ENCODE measurements around the gene CAT. TPM values are rescaled to one million over a fixed set of nuclear protein-coding genes. Genes with fewer than 3 reads are reported as not detected.

CAT gene
- total and polyA plus RNA-seq, 7 donors: 27.9 to 110 (median 83.9) TPM

- intact Hi-C loops (cut with DNase I): no loop called here
- Histone ChIP-seq H3K36me3 (ENCODE audit: insufficient read depth in 1 of 2, low read depth in 1 of 2) (no peaks in the 10 kb centered on the region), H3K27ac (no peak overlapping the region), H3K9me3 (no peaks in the 10 kb centered on the region), H3K4me1 (no peaks in the 10 kb centered on the region), H3K27me3 (ENCODE audit: insufficient read depth in 3 of 3, low read length in 2 of 3) (no peaks in the 10 kb centered on the region), H3K4me3 (no peak overlapping the region)
- 87 to 93% (median 88%) methylated on average over 3 of the region's 3 CpGs for WGBS, 3 donors
- no peak for ATAC-seq
- TF ChIP-seq, protein P1, sequence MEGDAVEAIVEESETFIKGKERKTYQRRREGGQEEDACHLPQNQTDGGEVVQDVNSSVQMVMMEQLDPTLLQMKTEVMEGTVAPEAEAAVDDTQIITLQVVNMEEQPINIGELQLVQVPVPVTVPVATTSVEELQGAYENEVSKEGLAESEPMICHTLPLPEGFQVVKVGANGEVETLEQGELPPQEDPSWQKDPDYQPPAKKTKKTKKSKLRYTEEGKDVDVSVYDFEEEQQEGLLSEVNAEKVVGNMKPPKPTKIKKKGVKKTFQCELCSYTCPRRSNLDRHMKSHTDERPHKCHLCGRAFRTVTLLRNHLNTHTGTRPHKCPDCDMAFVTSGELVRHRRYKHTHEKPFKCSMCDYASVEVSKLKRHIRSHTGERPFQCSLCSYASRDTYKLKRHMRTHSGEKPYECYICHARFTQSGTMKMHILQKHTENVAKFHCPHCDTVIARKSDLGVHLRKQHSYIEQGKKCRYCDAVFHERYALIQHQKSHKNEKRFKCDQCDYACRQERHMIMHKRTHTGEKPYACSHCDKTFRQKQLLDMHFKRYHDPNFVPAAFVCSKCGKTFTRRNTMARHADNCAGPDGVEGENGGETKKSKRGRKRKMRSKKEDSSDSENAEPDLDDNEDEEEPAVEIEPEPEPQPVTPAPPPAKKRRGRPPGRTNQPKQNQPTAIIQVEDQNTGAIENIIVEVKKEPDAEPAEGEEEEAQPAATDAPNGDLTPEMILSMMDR (IDR thresholded peaks at IDR 0.05): no peak
- no peak for DNase-seq
Measured at GRCh38 chr11:34406413-34406812, 32.3 kb upstream of the CAT start.

DNA sequence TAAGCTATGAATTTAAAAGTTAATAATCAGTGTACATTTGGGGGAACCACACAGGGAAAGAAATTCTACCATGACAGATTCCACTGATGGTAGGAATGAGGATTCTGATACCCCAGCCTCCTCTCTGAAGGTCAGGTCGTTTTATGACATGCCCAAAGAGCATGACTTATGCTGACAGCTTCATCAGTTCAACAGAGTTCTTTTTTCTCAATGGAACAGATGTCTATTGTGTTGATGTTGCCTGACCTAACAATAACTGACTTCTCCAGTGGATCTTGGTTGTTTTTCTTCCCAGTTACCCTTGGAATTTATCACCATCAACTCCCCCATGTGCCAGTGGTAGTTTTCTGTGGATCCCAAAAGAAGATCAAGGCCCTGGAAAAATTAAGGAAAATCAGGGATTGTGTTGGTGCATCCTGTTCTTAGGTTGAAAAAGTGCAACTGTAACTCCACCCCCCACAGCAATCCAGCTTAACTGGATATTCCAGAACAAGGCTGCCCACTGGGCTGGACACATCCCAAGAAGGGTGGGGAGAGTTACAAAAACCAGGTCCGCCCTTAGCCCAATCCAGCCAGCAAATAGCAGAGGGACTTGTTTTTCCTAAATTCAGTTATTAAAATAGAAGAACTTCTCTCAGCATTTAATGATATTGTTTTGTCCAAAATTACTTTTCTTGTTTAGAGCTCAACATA is 31.5 kb upstream of the CAT start:
- no peak overlapping the region for H3K4me3 ChIP-seq
- ATAC-seq (no peak), DNase-seq (no peak)
- TF ChIP-seq, protein P1 (IDR thresholded peaks at IDR 0.05): no peak
- no peaks in the 10 kb centered on the region for H3K36me3 ChIP-seq (ENCODE audit: insufficient read depth in 1 of 2, low read depth in 1 of 2)
- H3K27ac ChIP-seq: no peak overlapping the region
- WGBS, 3 donors: 47 to 58% (median 54%) methylated on average over 2 of the region's 2 CpGs
- H3K27me3 ChIP-seq (ENCODE audit: insufficient read depth in 3 of 3, low read length in 2 of 3): no peaks in the 10 kb centered on the region
- intact Hi-C loops (cut with DNase I): no loop called here
- H3K4me1 ChIP-seq: no peaks in the 10 kb centered on the region
- no peaks in the 10 kb centered on the region for H3K9me3 ChIP-seq

GRCh38 chr11:34408580-34409172 is 30.1 kb upstream of the CAT start:
- ATAC-seq (no peak), DNase-seq (no peak)
- H3K9me3 ChIP-seq: peaks cover 8% of the 10 kb centered on the region
- intact Hi-C loops (cut with DNase I): no loop called here
- H3K36me3 ChIP-seq (ENCODE audit: insufficient read depth in 1 of 2, low read depth in 1 of 2): no peaks in the 10 kb centered on the region
- H3K27ac ChIP-seq: no peak overlapping the region
- H3K27me3 ChIP-seq (ENCODE audit: insufficient read depth in 3 of 3, low read length in 2 of 3): no peaks in the 10 kb centered on the region
- no peak overlapping the region for H3K4me3 ChIP-seq
- H3K4me1 ChIP-seq: no peaks in the 10 kb centered on the region
- TF ChIP-seq, protein P1 (IDR thresholded peaks at IDR 0.05): no peak
- 61 to 68% (median 63%) methylated on average over 2 of the region's 2 CpGs for WGBS, 3 donors

DNA sequence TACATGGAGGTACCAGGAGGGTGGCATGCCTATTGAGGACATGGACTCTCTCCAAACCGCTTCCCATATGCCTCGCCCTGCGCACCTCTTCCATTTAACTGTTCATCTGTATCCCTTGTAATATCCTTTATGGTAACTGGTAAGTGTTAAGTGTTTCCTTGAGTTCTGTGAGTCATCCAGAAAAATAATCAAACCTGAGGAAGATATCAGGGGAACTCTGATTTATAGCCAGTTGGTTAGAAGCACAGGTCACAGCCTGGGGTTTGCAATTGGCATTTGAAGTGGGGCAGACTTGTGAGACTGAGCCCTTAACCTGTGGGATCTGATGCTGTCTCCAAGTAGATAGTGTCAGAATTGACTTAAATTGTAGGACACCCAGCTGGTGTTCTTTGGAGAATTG is 27.6 kb upstream of the CAT start:
- WGBS, 3 donors: 64 to 95% (median 81%) methylated on average over 3 of the region's 3 CpGs
- H3K27me3 ChIP-seq (ENCODE audit: insufficient read depth in 3 of 3, low read length in 2 of 3): no peaks in the 10 kb centered on the region
- no peak overlapping the region for H3K4me3 ChIP-seq
- peaks cover 11% of the 10 kb centered on the region for H3K9me3 ChIP-seq
- TF ChIP-seq, protein P1 (IDR thresholded peaks at IDR 0.05): no peak
- no peaks in the 10 kb centered on the region for H3K4me1 ChIP-seq
- DNase-seq: no peak
- intact Hi-C loops (cut with DNase I): no loop called here
- no peak for ATAC-seq
- no peaks in the 10 kb centered on the region for H3K36me3 ChIP-seq (ENCODE audit: insufficient read depth in 1 of 2, low read depth in 1 of 2)
- H3K27ac ChIP-seq: no peak overlapping the region

Data from psoas muscle (tissue), 8 donors.